HFF-Myc (cell line): ENCODE results near the gene RTP2.
A peak's percentile ranks its signal among the peaks of the same experiment; 100 is the strongest.

ENCODE experiments used
- DNase-seq: peaks from one replicate; pipeline ENCODE4 v3.0.0-alpha.2; 2011; ENCODE audit warnings: low read depth; ENCODE audit errors: extremely low read depth
- H3K4me3 ChIP-seq: replicated peaks from 2 replicates; pipeline ENCODE4 v1.5.1; 2011; ENCODE audit warnings: low read depth, mild to moderate bottlenecking, control low read depth, low read length
- TF ChIP-seq, protein P1 (sequence below): IDR thresholded peaks from 2 replicates; pipeline ENCODE4 v1.5.1; 2012; ENCODE audit warnings: mild to moderate bottlenecking, low read depth, low read length, control low read depth; ENCODE audit errors: missing control alignments

The RTP2 gene

GRCh38 chr3:187702507-187703033 lies at the start of gene RTP2:
RTP2 (minus strand) TSS chr3:187702557; CDS start chr3:187702128, 429 bp downstream.
- H3K4me3 ChIP-seq = no peak within 1 kb of the TSS
- no peak for DNase-seq
- TF ChIP-seq, protein P1, sequence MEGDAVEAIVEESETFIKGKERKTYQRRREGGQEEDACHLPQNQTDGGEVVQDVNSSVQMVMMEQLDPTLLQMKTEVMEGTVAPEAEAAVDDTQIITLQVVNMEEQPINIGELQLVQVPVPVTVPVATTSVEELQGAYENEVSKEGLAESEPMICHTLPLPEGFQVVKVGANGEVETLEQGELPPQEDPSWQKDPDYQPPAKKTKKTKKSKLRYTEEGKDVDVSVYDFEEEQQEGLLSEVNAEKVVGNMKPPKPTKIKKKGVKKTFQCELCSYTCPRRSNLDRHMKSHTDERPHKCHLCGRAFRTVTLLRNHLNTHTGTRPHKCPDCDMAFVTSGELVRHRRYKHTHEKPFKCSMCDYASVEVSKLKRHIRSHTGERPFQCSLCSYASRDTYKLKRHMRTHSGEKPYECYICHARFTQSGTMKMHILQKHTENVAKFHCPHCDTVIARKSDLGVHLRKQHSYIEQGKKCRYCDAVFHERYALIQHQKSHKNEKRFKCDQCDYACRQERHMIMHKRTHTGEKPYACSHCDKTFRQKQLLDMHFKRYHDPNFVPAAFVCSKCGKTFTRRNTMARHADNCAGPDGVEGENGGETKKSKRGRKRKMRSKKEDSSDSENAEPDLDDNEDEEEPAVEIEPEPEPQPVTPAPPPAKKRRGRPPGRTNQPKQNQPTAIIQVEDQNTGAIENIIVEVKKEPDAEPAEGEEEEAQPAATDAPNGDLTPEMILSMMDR = no peak

GRCh38 chr3:187750513-187751123 lies 48.3 kb upstream of the RTP2 start:
- DNase-seq = no peak
- TF ChIP-seq, protein P1 = no peak
- no peak overlapping the region for H3K4me3 ChIP-seq

- DNase-seq = no peak
- TF ChIP-seq, protein P1 = no peak
- H3K4me3 ChIP-seq = no peak overlapping the region
Observed at GRCh38 chr3:187750006-187750512, 47.7 kb upstream of the RTP2 start.

GRCh38 chr3:187748050-187748481 lies 45.7 kb upstream of the RTP2 start:
- H3K4me3 ChIP-seq = no peak overlapping the region
- TF ChIP-seq, protein P1 = peak; percentile 99
- no peak for DNase-seq

- H3K4me3 ChIP-seq = no peak overlapping the region
- DNase-seq = no peak
- TF ChIP-seq, protein P1 = no peak
Observed at GRCh38 chr3:187747506-187747905, 45.1 kb upstream of the RTP2 start.

DNA sequence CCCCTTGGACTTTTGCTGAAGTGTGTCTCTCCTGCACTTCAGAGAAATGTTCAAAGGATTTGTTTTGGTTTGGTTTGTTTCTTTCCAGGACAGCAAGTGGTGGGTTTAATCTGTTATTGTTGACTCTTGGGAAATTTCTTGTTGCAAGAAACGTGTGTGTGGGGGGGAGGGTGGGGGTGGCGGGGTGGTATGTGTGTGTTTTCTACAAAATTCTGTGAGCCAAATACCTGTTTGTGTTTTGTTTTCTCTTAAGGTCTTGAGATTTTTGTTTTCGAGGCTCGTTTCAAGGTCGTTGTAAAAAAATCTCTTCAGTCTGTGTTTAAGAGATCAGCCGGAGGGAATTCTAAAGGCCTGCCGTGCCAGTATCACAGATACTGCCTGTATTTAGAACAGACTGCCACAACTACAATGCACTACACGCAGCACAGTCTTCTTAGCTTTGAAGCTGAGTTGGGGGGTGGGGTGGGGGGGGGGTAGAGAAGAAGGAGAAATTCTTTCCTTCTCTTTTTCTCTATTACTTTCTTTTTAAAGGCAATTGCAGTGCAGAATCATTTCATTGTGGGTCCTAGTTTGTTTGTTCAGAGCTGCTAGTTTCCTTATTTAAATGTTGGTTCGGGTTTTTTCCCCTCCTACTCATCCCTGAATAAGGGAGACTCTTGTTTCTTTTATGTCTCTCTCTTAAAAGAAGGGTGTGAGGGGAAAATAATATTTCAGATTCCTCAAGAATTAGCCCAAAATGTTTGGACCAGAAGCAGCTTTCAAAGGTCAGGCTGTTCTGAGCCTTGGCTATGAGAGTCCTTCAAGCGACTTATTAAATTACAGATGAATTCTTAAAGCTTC lies 44.3 kb upstream of the RTP2 start:
- no peak for DNase-seq
- peak overlapping the region; percentile 88 for H3K4me3 ChIP-seq
- TF ChIP-seq, protein P1 = no peak
